ENCODE results near the gene WWP2.
"Not testable (repeated sequence)": the region's sequence is repeated elsewhere in the genome, so short reads cannot be mapped to it uniquely, and the experiment has no call there.

WWP2 gene

DNA sequence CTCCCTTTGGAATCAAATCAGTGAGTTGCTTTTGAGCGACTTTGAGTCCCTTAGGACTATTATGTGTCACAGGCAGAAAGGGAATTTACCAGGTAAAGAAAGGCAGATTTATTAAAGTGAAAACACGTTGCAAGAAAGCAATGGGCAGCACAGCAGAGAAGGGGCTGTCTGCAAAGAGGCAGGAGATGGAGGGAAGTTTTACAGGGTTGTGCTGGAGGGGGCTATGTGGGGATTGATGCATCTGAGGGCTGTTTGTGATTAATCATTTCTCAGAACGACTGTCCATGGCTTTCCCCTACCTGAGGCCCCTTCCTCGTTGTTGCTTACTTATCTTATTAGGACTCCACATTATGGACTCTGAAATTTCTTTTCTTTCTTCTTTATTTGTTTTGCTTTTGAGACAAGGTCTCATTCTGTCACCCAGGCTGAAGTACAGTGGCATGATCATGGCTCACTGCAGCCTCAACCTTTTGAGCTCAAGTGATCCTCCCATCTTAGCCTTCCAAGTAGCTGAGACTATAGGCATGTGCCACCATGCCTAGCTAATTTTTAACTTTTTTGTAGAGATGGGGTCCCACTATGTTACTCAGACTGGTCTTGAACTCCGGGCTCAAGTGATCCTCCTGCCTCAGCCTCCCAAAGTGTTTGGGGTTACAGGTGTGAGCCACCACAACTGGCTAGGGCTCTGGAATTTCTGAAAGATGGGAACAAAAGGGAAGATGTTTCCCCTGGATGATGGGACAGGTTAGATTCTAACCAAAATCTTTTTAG, 5.5 kb downstream of the WWP2 start:
- peaks cover 64% of the 10 kb centered on the region for H3K4me1 Mint-ChIP-seq
- H3K27me3 Mint-ChIP-seq: no peaks in the 10 kb centered on the region
- ATAC-seq: peak; percentile 82
- H3K27ac Mint-ChIP-seq: no peak overlapping the region
- H3K4me3 Mint-ChIP-seq: peak overlapping the region in 1 of 2 donors; percentile 47
- peak in 1 of 2 donors; percentile 55 for DNase-seq
- no peaks in the 10 kb centered on the region for H3K9me3 Mint-ChIP-seq

- H3K9me3 Mint-ChIP-seq: no peaks in the 10 kb centered on the region
- H3K4me3 Mint-ChIP-seq: peak overlapping the region in 1 of 2 donors; percentile 1
- no peaks in the 10 kb centered on the region for H3K27me3 Mint-ChIP-seq
- ATAC-seq: no peak
- no peak overlapping the region for H3K27ac Mint-ChIP-seq
- no peak for DNase-seq
- H3K4me1 Mint-ChIP-seq: peaks cover 67% of the 10 kb centered on the region
Observed at GRCh38 chr16:69768666-69769065, 6.5 kb downstream of the WWP2 start.

- H3K9me3 Mint-ChIP-seq: peaks cover 0 to 6% of the 10 kb centered on the region in 2 donors
- DNase-seq (no peak), ATAC-seq (no peak)
- H3K27me3 Mint-ChIP-seq: no peaks in the 10 kb centered on the region
- H3K27ac Mint-ChIP-seq: peak overlapping the region in 1 of 2 donors; percentile 20
- peaks cover 66% of the 10 kb centered on the region for H3K4me1 Mint-ChIP-seq
- no peak overlapping the region for H3K4me3 Mint-ChIP-seq
Observed at GRCh38 chr16:69769404-69769803, 7.3 kb downstream of the WWP2 start.

DNA sequence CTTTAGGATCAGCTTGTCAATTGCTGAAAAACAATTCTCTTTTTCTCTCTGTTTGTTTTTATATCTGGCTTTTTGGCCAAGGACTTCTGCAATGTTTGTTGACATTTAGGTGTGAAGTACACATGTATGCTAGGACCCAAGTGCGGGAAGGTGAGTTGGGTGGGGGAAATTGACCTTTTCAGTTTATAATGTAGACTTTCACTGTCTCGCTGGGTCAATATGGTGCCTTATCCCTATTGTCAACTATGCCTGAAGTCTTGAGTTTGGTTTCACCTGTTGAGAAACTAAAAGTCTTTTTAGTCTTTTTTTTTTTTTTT, 9.5 kb downstream of the WWP2 start:
- Mint-ChIP-seq H3K4me3 (peak overlapping the region in 1 of 2 donors; percentile 36), H3K27me3 (no peaks in the 10 kb centered on the region), H3K9me3 (peaks cover 11 to 24% of the 10 kb centered on the region in 2 donors), H3K27ac (no peak overlapping the region), H3K4me1 (peaks cover 60% of the 10 kb centered on the region)
- DNase-seq (no peak), ATAC-seq (no peak)

DNA sequence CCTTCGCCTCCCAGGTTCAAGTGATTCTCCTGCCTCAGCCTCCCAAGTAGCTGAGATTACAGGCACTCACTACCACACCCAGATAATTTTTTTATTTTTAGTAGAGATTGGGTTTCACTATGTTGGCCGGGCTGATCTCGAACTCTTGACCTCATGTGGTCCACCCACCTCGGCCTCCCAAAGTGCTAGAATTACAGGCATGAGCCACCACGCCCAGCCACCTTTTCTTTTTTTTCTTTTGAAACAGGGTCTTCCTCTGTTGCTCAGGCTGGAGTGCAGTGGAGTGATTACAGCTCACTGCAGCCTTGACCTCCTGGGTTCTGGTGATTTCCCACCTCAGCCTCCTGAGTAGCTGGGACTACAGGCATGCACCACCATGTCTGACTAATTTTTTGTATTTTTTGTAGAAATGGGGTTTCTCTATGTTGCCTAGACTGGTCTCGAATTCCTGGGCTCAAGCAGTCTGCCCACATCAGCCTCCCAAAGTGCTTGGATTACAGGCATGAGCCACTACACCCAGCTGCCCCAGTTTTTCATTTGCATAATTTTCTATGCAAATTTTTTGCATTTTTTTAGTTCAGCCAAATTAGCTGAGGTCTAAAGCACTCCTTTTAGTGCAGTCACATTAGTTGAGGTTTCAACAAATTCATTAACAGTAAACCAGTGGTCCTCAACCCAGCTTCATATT, 11.3 kb downstream of the WWP2 start:
- ATAC-seq: no peak
- Mint-ChIP-seq H3K27ac (no peak overlapping the region), H3K9me3 (peaks cover 11 to 24% of the 10 kb centered on the region in 2 donors), H3K4me1 (peaks cover 45% of the 10 kb centered on the region), H3K27me3 (no peaks in the 10 kb centered on the region), H3K4me3 (peak overlapping the region; percentile 25 to 33)
- DNase-seq: no peak

GRCh38 chr16:69775563-69775962, 13.4 kb downstream of the WWP2 start:
- peaks cover 11 to 24% of the 10 kb centered on the region in 2 donors for H3K9me3 Mint-ChIP-seq
- DNase-seq (no peak), ATAC-seq (no peak)
- no peak overlapping the region for H3K4me3 Mint-ChIP-seq
- no peaks in the 10 kb centered on the region for H3K27me3 Mint-ChIP-seq
- peak overlapping the region in 1 of 2 donors; percentile 35 for H3K27ac Mint-ChIP-seq
- H3K4me1 Mint-ChIP-seq: peaks cover 46% of the 10 kb centered on the region

DNA sequence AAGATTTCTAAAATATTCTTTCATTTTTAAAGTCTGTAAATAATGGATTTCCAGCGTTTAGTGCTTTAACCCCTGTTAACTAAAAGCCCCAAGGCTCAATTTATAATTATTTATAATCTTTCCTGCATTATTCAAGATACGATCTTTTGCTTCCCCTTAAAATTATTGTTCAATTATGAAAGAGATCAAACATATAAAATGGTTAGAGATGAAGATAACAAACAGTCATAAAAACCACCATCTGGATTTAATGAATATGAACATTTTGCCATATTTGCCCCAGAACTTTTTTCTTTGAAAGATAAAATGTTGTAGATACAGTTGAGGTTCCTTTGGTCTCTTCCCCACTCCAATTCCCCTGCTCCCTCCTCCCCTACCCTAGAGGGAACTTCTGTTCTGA, 17.6 kb downstream of the WWP2 start:
- ATAC-seq (no peak), DNase-seq (no peak)
- peaks cover 19% of the 10 kb centered on the region for H3K4me1 Mint-ChIP-seq
- no peak overlapping the region for H3K27ac Mint-ChIP-seq
- no peaks in the 10 kb centered on the region for H3K27me3 Mint-ChIP-seq
- H3K4me3 Mint-ChIP-seq: no peak overlapping the region
- H3K9me3 Mint-ChIP-seq: peaks cover 11 to 15% of the 10 kb centered on the region in 2 donors

GRCh38 chr16:69781118-69781517, 19.0 kb downstream of the WWP2 start:
- no peak overlapping the region for H3K27ac Mint-ChIP-seq
- DNase-seq: no peak
- H3K9me3 Mint-ChIP-seq: peaks cover 0 to under 1% of the 10 kb centered on the region in 2 donors
- H3K4me1 Mint-ChIP-seq: peaks cover 16% of the 10 kb centered on the region
- no peak overlapping the region for H3K4me3 Mint-ChIP-seq
- H3K27me3 Mint-ChIP-seq: no peaks in the 10 kb centered on the region
- no peak for ATAC-seq

GRCh38 chr16:69784586-69784985, 22.5 kb downstream of the WWP2 start:
- peaks cover 16% of the 10 kb centered on the region for H3K4me1 Mint-ChIP-seq
- ATAC-seq: no peak
- H3K9me3 Mint-ChIP-seq: no peaks in the 10 kb centered on the region
- H3K27me3 Mint-ChIP-seq: no peaks in the 10 kb centered on the region
- H3K27ac Mint-ChIP-seq: no peak overlapping the region
- no peak overlapping the region for H3K4me3 Mint-ChIP-seq
- no peak for DNase-seq

DNA sequence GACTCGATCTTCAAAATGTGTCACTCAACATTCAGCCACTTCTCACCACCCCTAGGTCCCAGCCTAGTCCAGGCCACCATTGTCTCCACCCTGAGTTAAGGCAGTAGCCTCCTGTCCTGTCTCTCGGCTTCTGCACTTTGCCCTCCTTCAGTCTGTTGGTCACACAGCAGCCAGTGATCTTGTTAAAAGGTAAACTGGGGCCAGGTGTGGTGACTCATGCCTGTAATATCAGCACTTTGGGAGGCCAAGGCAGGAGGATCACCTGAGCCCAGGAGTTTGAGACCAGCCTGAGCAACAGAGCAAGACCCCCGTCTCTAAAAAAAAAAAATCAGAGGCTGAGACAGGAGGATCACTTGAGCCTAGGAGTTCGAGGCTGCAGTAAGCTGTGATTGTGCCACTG, 25.8 kb downstream of the WWP2 start:
- H3K4me3 Mint-ChIP-seq: no peak overlapping the region
- no peaks in the 10 kb centered on the region for H3K4me1 Mint-ChIP-seq
- peak overlapping the region in 1 of 2 donors; percentile 40 for H3K27ac Mint-ChIP-seq
- ATAC-seq (no peak), DNase-seq (no peak)
- H3K9me3 Mint-ChIP-seq: no peaks in the 10 kb centered on the region
- no peaks in the 10 kb centered on the region for H3K27me3 Mint-ChIP-seq

GRCh38 chr16:69791391-69791847, 29.3 kb downstream of the WWP2 start:
- ATAC-seq, H3K27me3 Mint-ChIP-seq, H3K9me3 Mint-ChIP-seq, H3K27ac Mint-ChIP-seq, DNase-seq, H3K4me1 Mint-ChIP-seq, H3K4me3 Mint-ChIP-seq: not testable (repeated sequence)

DNA sequence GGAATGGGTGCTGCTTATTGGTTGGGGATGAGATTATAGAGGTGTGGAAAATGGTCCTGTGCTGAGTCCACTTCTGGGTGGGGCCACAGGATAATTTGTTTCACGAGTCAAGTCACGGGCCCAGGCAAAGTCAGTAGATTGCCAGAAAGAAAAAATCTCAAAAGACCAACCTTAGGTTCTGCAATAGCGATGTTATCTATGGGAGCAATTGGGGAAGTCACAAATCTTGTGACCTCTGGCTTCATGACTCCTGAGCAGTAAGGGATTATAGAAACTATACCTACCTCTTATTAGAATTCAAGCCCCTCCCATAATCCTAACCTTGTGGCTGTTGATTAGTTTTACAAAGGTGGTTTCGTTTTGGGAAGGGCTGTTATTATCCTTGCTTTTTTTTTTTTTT, 31.4 kb downstream of the WWP2 start:
- H3K27ac Mint-ChIP-seq: no peak overlapping the region
- DNase-seq (no peak), ATAC-seq (no peak)
- H3K4me1 Mint-ChIP-seq: no peaks in the 10 kb centered on the region
- no peak overlapping the region for H3K4me3 Mint-ChIP-seq
- no peaks in the 10 kb centered on the region for H3K27me3 Mint-ChIP-seq
- H3K9me3 Mint-ChIP-seq: no peaks in the 10 kb centered on the region

- no peak for DNase-seq
- H3K4me3 Mint-ChIP-seq: no peak overlapping the region
- no peaks in the 10 kb centered on the region for H3K9me3 Mint-ChIP-seq
- H3K27me3 Mint-ChIP-seq: no peaks in the 10 kb centered on the region
- H3K4me1 Mint-ChIP-seq: no peaks in the 10 kb centered on the region
- no peak for ATAC-seq
- no peak overlapping the region for H3K27ac Mint-ChIP-seq
Observed at GRCh38 chr16:69794486-69794885, 32.4 kb downstream of the WWP2 start.

- DNase-seq: peak; percentile 13 to 15
- Mint-ChIP-seq H3K4me3 (no peak overlapping the region), H3K4me1 (no peaks in the 10 kb centered on the region), H3K27ac (peak overlapping the region in 1 of 2 donors; percentile 54), H3K9me3 (no peaks in the 10 kb centered on the region), H3K27me3 (no peaks in the 10 kb centered on the region)
- peak; percentile 69 for ATAC-seq
Observed at GRCh38 chr16:69796285-69797118, 34.4 kb downstream of the WWP2 start.

- Mint-ChIP-seq H3K4me3 (no peak overlapping the region), H3K9me3 (no peaks in the 10 kb centered on the region), H3K4me1 (no peaks in the 10 kb centered on the region), H3K27me3 (no peaks in the 10 kb centered on the region), H3K27ac (no peak overlapping the region)
- ATAC-seq (no peak), DNase-seq (no peak)
Observed at GRCh38 chr16:69798466-69798865, 36.3 kb downstream of the WWP2 start.

- Mint-ChIP-seq H3K27me3 (no peaks in the 10 kb centered on the region), H3K4me1 (no peaks in the 10 kb centered on the region), H3K4me3 (no peak overlapping the region), H3K27ac (no peak overlapping the region), H3K9me3 (no peaks in the 10 kb centered on the region)
- DNase-seq: no peak
- ATAC-seq: no peak
Observed at GRCh38 chr16:69799611-69800031, 37.5 kb downstream of the WWP2 start.

All from stimulated activated naive CD8-positive, alpha-beta T cell treated with anti-CD3 and anti-CD28 coated beads, Interleukin-15, amount 100 ng/mL, for 72 hours (primary cell).